HG03025 (cell line): ENCODE measurements around the gene UPF1.
"Not testable (repeated sequence)": the region's sequence is repeated elsewhere in the genome, so short reads cannot be mapped to it uniquely, and the experiment has no call there.

ENCODE experiments used
- ATAC-seq: cut with Tn5 transposase; IDR thresholded peaks from one replicate; pipeline ENCODE4 v1.9.1; 2021; ENCODE audit warnings: mild to moderate bottlenecking, moderate library complexity; ENCODE audit not compliant: unreplicated experiment, low FRiP score

UPF1 gene

GRCh38 chr19:18798384-18799352, 33.1 kb upstream of the UPF1 start:
- no peak for ATAC-seq

- ATAC-seq, result no peak
Observed at GRCh38 chr19:18799389-18799970, 32.3 kb upstream of the UPF1 start.

- no peak for ATAC-seq
Observed at GRCh38 chr19:18800079-18800478, 31.7 kb upstream of the UPF1 start.

- ATAC-seq, result no peak
Observed at GRCh38 chr19:18800636-18801035, 31.1 kb upstream of the UPF1 start.

GRCh38 chr19:18802354-18802753, 29.4 kb upstream of the UPF1 start:
- ATAC-seq, result no peak

GRCh38 chr19:18803550-18804138, 28.1 kb upstream of the UPF1 start:
- ATAC-seq, result no peak

- ATAC-seq, result no peak
Observed at GRCh38 chr19:18804139-18804601, 27.6 kb upstream of the UPF1 start.

GRCh38 chr19:18804643-18805042, 27.1 kb upstream of the UPF1 start:
- ATAC-seq, result no peak

GRCh38 chr19:18807861-18808331, 23.9 kb upstream of the UPF1 start:
- no peak for ATAC-seq

- no peak for ATAC-seq
Observed at GRCh38 chr19:18809149-18809868, 22.4 kb upstream of the UPF1 start.

GRCh38 chr19:18811638-18812037, 20.1 kb upstream of the UPF1 start:
- ATAC-seq, result not testable (repeated sequence)

GRCh38 chr19:18814063-18814462, 17.7 kb upstream of the UPF1 start:
- no peak for ATAC-seq

GRCh38 chr19:18815673-18816072, 16.1 kb upstream of the UPF1 start:
- no peak for ATAC-seq

- ATAC-seq, result not testable (repeated sequence)
Observed at GRCh38 chr19:18816645-18817044, 15.1 kb upstream of the UPF1 start.

- no peak for ATAC-seq
Observed at GRCh38 chr19:18817574-18817973, 14.2 kb upstream of the UPF1 start.

- no peak for ATAC-seq
Observed at GRCh38 chr19:18828786-18829185, 3.0 kb upstream of the UPF1 start.

- ATAC-seq, result no peak
Observed at GRCh38 chr19:18830488-18830887, 1.3 kb upstream of the UPF1 start.

- peak; percentile 35 for ATAC-seq
Observed at GRCh38 chr19:18832306-18833140, 764 bp downstream of the UPF1 start.

GRCh38 chr19:18833141-18833476, 1.4 kb downstream of the UPF1 start:
- ATAC-seq, result no peak
